ENCODE data around the gene PSMD7.

The PSMD7 gene

DNA sequence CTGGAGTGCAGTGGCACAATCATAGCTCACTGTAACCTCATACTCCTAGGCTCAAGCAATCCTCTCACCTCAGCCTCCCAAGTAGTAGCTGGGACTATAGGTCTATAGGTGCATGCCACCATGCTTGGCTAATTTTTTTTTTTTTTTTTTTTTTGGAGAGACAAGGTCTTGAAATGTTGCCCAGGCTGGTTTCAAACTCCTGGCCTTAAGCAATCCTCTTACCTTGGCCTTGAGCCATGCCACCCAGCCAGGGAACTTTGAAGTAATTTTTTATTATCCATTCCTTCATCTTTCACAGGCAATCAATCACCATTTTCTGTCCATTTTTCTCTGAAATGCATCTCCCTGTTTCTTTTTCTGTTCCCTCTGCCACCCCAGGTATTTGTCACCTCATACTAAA lies 6.3 kb upstream of the PSMD7 start:
- TF ChIP-seq, protein P1, sequence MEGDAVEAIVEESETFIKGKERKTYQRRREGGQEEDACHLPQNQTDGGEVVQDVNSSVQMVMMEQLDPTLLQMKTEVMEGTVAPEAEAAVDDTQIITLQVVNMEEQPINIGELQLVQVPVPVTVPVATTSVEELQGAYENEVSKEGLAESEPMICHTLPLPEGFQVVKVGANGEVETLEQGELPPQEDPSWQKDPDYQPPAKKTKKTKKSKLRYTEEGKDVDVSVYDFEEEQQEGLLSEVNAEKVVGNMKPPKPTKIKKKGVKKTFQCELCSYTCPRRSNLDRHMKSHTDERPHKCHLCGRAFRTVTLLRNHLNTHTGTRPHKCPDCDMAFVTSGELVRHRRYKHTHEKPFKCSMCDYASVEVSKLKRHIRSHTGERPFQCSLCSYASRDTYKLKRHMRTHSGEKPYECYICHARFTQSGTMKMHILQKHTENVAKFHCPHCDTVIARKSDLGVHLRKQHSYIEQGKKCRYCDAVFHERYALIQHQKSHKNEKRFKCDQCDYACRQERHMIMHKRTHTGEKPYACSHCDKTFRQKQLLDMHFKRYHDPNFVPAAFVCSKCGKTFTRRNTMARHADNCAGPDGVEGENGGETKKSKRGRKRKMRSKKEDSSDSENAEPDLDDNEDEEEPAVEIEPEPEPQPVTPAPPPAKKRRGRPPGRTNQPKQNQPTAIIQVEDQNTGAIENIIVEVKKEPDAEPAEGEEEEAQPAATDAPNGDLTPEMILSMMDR (IDR thresholded peaks at IDR 0.05; ENCODE audit: poor library complexity, severe bottlenecking), result no peak
- DNase-seq (ENCODE audit: low spot score) (no peak), ATAC-seq (ENCODE audit: low read depth) (no peak)
- H3K4me1 ChIP-seq (ENCODE audit: insufficient read depth, poor library complexity, severe bottlenecking), result peaks cover 10% of the 10 kb centered on the region
- H3K36me3 ChIP-seq (ENCODE audit: low read depth), result no peaks in the 10 kb centered on the region
- no peak overlapping the region for H3K4me3 ChIP-seq (ENCODE audit: severe bottlenecking)
- H3K27me3 ChIP-seq (ENCODE audit: insufficient read depth, poor library complexity, severe bottlenecking), result no peaks in the 10 kb centered on the region
- H3K9me3 ChIP-seq (ENCODE audit: severe bottlenecking), result no peaks in the 10 kb centered on the region
- H3K27ac ChIP-seq (ENCODE audit: poor library complexity, severe bottlenecking), result no peak overlapping the region

DNA sequence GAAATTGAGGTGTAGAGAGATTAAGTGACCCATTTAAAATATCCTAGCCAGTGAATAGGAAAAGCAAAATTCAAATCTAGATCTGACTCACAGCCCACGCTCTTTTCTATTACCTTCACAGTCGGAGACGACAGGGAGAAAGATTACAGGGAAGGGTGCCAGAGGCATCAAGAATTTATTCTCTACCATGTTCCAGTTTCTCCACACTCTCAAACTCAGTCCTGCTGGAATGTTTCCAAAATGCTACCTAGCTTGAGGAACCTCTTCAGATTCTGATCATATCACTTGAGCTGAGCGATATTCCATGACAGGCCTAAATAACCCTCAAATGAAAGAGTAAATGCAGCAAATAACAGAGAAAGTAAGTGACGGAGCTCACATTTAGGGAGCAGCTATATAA lies 5.4 kb upstream of the PSMD7 start:
- peak overlapping the region; percentile 65 for H3K27ac ChIP-seq (ENCODE audit: poor library complexity, severe bottlenecking)
- no peak for DNase-seq (ENCODE audit: low spot score)
- H3K9me3 ChIP-seq (ENCODE audit: severe bottlenecking), result no peaks in the 10 kb centered on the region
- TF ChIP-seq, protein P1 (IDR thresholded peaks at IDR 0.05; ENCODE audit: poor library complexity, severe bottlenecking), result no peak
- no peak for ATAC-seq (ENCODE audit: low read depth)
- H3K4me3 ChIP-seq (ENCODE audit: severe bottlenecking), result no peak overlapping the region
- H3K27me3 ChIP-seq (ENCODE audit: insufficient read depth, poor library complexity, severe bottlenecking), result no peaks in the 10 kb centered on the region
- H3K4me1 ChIP-seq (ENCODE audit: insufficient read depth, poor library complexity, severe bottlenecking), result peaks cover 10% of the 10 kb centered on the region
- no peaks in the 10 kb centered on the region for H3K36me3 ChIP-seq (ENCODE audit: low read depth)

DNA sequence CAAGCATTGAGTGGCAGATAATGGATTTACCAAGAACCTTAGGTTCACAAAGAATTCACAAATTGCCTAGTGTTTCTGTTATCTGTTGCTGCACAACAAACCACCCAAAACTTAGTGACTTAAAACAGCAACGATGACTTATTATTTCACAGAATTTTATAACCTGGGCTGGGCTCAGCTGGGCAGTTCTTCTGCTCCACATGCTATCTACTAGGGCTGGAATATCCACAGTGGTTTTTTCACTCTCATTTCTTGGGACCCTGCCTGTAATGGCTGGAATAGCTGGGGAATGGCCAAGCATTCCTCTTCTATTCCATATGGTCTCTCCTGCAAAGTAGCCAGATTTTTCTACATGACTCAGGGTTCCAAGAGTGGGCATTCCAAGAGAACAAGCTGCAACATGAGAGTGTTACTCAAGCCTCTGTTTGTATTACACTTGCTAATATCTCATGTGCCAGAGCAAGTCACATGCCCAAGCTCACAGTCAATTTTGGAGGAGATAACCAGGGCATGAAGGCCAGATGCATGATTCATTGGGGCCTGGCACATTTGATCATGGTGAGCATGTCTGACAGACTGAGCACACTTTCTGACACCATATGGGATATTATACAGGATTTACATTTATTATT lies 4.9 kb upstream of the PSMD7 start:
- peaks cover 10% of the 10 kb centered on the region for H3K4me1 ChIP-seq (ENCODE audit: insufficient read depth, poor library complexity, severe bottlenecking)
- peak overlapping the region; percentile 65 for H3K27ac ChIP-seq (ENCODE audit: poor library complexity, severe bottlenecking)
- TF ChIP-seq, protein P1 (IDR thresholded peaks at IDR 0.05; ENCODE audit: poor library complexity, severe bottlenecking), result no peak
- ATAC-seq (ENCODE audit: low read depth), result peak; percentile 81
- DNase-seq (ENCODE audit: low spot score), result peak; percentile 78
- no peak overlapping the region for H3K4me3 ChIP-seq (ENCODE audit: severe bottlenecking)
- no peaks in the 10 kb centered on the region for H3K36me3 ChIP-seq (ENCODE audit: low read depth)
- H3K9me3 ChIP-seq (ENCODE audit: severe bottlenecking), result no peaks in the 10 kb centered on the region
- H3K27me3 ChIP-seq (ENCODE audit: insufficient read depth, poor library complexity, severe bottlenecking), result no peaks in the 10 kb centered on the region

DNA sequence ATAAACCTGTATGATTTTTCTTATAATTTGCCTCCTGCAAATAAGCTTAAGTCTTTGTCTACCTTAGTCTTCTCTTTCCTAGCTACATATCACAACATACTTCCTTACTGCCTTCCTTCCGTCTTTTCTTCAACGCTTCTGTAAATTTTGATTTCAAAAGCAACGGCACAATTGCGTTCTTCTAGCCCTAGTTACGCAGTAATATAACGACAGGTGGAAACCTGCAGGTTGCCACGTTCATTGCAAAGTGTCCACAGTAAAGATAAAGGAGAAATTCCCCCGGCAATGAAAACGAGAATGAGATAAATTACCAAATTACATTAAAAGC lies 546 bp upstream of the PSMD7 start:
- peak overlapping the region; percentile 73 for H3K27ac ChIP-seq (ENCODE audit: poor library complexity, severe bottlenecking)
- no peaks in the 10 kb centered on the region for H3K27me3 ChIP-seq (ENCODE audit: insufficient read depth, poor library complexity, severe bottlenecking)
- no peaks in the 10 kb centered on the region for H3K9me3 ChIP-seq (ENCODE audit: severe bottlenecking)
- ATAC-seq (ENCODE audit: low read depth), result no peak
- H3K36me3 ChIP-seq (ENCODE audit: low read depth), result peaks cover 33% of the 10 kb centered on the region
- H3K4me3 ChIP-seq (ENCODE audit: severe bottlenecking), result peak overlapping the region; percentile 89
- H3K4me1 ChIP-seq (ENCODE audit: insufficient read depth, poor library complexity, severe bottlenecking), result peaks cover 13% of the 10 kb centered on the region
- DNase-seq (ENCODE audit: low spot score), result no peak
- TF ChIP-seq, protein P1 (IDR thresholded peaks at IDR 0.05; ENCODE audit: poor library complexity, severe bottlenecking), result no peak

DNA sequence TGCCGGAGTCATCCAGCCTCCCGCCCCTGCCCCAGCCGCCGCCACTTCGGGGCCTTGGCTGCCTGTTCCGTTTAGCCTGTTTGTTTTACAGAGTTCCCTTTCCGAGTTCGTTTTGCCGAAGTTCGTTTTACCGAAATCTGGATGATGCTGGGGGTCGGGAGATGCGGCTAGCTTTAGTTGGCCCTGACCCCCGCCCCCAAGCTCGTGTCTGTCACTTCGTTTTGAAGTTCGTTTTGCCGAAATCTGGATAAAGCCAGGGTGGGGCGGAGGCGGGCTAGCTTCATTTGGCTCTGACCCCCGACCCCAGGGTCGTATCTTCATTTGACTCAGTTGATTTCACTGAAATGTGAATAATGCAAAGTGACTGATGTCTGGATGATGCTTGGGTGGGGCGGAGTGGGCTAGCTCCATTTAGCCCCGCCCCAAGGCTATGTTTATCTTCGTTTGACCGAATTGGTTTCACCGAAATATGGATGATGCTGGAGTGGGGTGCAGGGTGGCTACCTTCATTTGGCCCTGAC lies 591 bp downstream of the PSMD7 start:
- H3K27me3 ChIP-seq (ENCODE audit: insufficient read depth, poor library complexity, severe bottlenecking), result no peaks in the 10 kb centered on the region
- peak overlapping the region; percentile 73 for H3K27ac ChIP-seq (ENCODE audit: poor library complexity, severe bottlenecking)
- ATAC-seq (ENCODE audit: low read depth), result peak; percentile 22; the same call in 1 of the 3 replicates
- peaks cover 44% of the 10 kb centered on the region for H3K36me3 ChIP-seq (ENCODE audit: low read depth)
- peaks cover 5% of the 10 kb centered on the region for H3K4me1 ChIP-seq (ENCODE audit: insufficient read depth, poor library complexity, severe bottlenecking)
- TF ChIP-seq, protein P1 (IDR thresholded peaks at IDR 0.05; ENCODE audit: poor library complexity, severe bottlenecking), result no peak
- no peaks in the 10 kb centered on the region for H3K9me3 ChIP-seq (ENCODE audit: severe bottlenecking)
- DNase-seq (ENCODE audit: low spot score), result no peak
- H3K4me3 ChIP-seq (ENCODE audit: severe bottlenecking), result peak overlapping the region; percentile 89
